ENCODE measurements around the gene ZNF70. TPM values are rescaled to one million over a fixed set of nuclear protein-coding genes. Genes with fewer than 3 reads are reported as not detected.

Gene ZNF70
- total RNA-seq, 1 experiment from 2014 or later, result 3.3 TPM

DNA sequence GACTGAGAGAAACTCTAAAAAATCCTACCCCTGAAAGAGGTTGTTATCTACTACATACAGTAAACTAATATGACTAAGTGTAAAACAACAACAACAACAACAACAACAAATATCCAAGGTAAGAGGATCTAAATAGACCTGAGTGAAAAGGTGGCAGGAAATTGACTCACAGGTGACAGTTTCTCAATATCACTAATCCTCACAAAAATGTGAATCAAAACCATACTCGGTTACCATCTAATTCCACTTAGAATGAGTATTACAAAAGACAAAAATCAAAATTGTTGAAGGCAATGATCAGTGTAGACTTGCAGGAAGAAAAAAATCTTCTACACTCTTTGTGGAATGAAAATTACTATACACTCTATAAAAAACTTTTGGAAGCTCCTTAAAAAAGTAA lies 42.6 kb downstream of the ZNF70 start:
- DNase-seq (ENCODE audit: low spot score), result no peak
- Mint-ChIP-seq H3K36me3 (peaks cover 81% of the 10 kb centered on the region), H3K9me3 (no peaks in the 10 kb centered on the region), H3K27ac (no peak overlapping the region), H3K4me3 (no peak overlapping the region), H3K4me1 (no peaks in the 10 kb centered on the region), H3K27me3 (ENCODE audit: low read depth) (no peaks in the 10 kb centered on the region)
- no peak for ATAC-seq
- CTCF ChIA-PET, result no interaction called here
- POLR2A ChIA-PET, result no interaction called here
- TF ChIP-seq CREM (CRISPR knock-in tag; IDR thresholded peaks at IDR 0.05) (no peak), JAZF1 (CRISPR knock-in tag; IDR thresholded peaks at IDR 0.05) (no peak), ATF1 (CRISPR knock-in tag; IDR thresholded peaks at IDR 0.05) (no peak), OVOL2 (CRISPR knock-in tag; IDR thresholded peaks at IDR 0.05; ENCODE audit: borderline replicate concordance) (no peak), SOX15 (CRISPR knock-in tag; IDR thresholded peaks at IDR 0.05) (no peak)
- TF ChIP-seq, protein P1, sequence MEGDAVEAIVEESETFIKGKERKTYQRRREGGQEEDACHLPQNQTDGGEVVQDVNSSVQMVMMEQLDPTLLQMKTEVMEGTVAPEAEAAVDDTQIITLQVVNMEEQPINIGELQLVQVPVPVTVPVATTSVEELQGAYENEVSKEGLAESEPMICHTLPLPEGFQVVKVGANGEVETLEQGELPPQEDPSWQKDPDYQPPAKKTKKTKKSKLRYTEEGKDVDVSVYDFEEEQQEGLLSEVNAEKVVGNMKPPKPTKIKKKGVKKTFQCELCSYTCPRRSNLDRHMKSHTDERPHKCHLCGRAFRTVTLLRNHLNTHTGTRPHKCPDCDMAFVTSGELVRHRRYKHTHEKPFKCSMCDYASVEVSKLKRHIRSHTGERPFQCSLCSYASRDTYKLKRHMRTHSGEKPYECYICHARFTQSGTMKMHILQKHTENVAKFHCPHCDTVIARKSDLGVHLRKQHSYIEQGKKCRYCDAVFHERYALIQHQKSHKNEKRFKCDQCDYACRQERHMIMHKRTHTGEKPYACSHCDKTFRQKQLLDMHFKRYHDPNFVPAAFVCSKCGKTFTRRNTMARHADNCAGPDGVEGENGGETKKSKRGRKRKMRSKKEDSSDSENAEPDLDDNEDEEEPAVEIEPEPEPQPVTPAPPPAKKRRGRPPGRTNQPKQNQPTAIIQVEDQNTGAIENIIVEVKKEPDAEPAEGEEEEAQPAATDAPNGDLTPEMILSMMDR (IDR thresholded peaks at IDR 0.05), result no peak
- TF ChIP-seq, protein P2, sequence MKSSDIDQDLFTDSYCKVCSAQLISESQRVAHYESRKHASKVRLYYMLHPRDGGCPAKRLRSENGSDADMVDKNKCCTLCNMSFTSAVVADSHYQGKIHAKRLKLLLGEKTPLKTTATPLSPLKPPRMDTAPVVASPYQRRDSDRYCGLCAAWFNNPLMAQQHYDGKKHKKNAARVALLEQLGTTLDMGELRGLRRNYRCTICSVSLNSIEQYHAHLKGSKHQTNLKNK (CRISPR knock-in tag; IDR thresholded peaks at IDR 0.05), result no peak
- TF ChIP-seq, protein P3, sequence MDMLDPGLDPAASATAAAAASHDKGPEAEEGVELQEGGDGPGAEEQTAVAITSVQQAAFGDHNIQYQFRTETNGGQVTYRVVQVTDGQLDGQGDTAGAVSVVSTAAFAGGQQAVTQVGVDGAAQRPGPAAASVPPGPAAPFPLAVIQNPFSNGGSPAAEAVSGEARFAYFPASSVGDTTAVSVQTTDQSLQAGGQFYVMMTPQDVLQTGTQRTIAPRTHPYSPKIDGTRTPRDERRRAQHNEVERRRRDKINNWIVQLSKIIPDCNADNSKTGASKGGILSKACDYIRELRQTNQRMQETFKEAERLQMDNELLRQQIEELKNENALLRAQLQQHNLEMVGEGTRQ (CRISPR knock-in tag; IDR thresholded peaks at IDR 0.05), result no peak

DNA sequence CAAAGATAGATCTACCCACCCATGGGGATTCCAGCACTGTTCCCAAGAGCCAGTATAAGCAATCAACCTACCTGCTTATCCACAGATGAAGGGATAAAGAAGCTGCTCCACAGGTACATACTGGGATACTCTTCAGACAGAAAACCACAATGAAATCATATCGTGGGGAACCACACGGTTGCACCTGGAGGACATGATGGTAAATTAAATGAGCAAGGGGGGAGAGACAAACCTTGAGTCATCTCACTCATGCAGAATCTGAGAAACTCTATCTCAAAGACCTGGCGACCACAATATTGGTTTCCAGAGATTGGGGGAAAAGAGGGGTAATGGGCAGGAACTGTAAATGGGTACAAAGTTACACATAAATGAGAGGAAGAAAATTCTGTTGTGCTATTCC lies 45.6 kb downstream of the ZNF70 start:
- CTCF ChIA-PET, result no interaction called here

DNA sequence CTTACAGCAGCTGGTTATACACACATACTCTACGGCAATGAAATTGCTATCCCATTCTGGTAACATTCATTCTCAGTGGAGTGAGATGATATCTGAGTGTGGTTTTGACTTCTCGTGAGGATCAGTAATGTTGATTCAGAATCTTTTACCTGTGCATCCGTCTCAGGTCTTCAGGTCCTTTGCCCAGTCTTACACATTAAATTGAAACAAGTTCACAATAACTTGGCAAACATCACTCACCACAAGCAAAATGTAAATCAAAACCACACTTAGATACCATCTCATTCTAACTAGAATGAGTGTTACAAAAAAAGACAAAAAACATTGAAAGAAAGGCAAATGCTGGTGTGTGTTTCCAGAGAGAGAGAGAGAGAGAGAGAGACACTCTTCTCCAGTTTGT lies 46.1 kb downstream of the ZNF70 start:
- DNase-seq (ENCODE audit: low spot score), result no peak
- H3K9me3 Mint-ChIP-seq, result no peaks in the 10 kb centered on the region
- no peak overlapping the region for H3K27ac Mint-ChIP-seq
- no peaks in the 10 kb centered on the region for H3K4me1 Mint-ChIP-seq
- peaks cover 69% of the 10 kb centered on the region for H3K36me3 Mint-ChIP-seq
- no peak overlapping the region for H3K4me3 Mint-ChIP-seq
- no peak for ATAC-seq
- ChIA-PET POLR2A (no interaction called here), CTCF (interaction anchor here (0.6 kb wide), 1 partner anchor 452 kb away, joined by 3 read pairs; no protein-coding TSS in a partner anchor)
- no peaks in the 10 kb centered on the region for H3K27me3 Mint-ChIP-seq (ENCODE audit: low read depth)
- TF ChIP-seq TP53 (CRISPR knock-in tag; IDR thresholded peaks at IDR 0.05) (no peak), PRRX2 (CRISPR knock-in tag; IDR thresholded peaks at IDR 0.05) (no peak), NFYB (CRISPR knock-in tag; conservative IDR thresholded peaks at IDR 0.05; ENCODE audit: low read depth) (no peak), SOX15 (CRISPR knock-in tag; IDR thresholded peaks at IDR 0.05) (no peak), ZNF138 (CRISPR knock-in tag; conservative IDR thresholded peaks at IDR 0.05) (no peak), CBFB (CRISPR knock-in tag; IDR thresholded peaks at IDR 0.05; ENCODE audit: low read depth) (no peak), ZNF396 (CRISPR knock-in tag; IDR thresholded peaks at IDR 0.05; ENCODE audit: borderline replicate concordance) (no peak)
- TF ChIP-seq, protein P4, sequence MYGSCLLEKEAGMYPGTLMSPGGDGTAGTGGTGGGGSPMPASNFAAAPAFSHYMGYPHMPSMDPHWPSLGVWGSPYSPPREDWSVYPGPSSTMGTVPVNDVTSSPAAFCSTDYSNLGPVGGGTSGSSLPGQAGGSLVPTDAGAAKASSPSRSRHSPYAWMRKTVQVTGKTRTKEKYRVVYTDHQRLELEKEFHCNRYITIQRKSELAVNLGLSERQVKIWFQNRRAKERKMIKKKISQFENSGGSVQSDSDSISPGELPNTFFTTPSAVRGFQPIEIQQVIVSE (CRISPR knock-in tag; IDR thresholded peaks at IDR 0.05; ENCODE audit: borderline replicate concordance), result no peak
- TF ChIP-seq, protein P5, sequence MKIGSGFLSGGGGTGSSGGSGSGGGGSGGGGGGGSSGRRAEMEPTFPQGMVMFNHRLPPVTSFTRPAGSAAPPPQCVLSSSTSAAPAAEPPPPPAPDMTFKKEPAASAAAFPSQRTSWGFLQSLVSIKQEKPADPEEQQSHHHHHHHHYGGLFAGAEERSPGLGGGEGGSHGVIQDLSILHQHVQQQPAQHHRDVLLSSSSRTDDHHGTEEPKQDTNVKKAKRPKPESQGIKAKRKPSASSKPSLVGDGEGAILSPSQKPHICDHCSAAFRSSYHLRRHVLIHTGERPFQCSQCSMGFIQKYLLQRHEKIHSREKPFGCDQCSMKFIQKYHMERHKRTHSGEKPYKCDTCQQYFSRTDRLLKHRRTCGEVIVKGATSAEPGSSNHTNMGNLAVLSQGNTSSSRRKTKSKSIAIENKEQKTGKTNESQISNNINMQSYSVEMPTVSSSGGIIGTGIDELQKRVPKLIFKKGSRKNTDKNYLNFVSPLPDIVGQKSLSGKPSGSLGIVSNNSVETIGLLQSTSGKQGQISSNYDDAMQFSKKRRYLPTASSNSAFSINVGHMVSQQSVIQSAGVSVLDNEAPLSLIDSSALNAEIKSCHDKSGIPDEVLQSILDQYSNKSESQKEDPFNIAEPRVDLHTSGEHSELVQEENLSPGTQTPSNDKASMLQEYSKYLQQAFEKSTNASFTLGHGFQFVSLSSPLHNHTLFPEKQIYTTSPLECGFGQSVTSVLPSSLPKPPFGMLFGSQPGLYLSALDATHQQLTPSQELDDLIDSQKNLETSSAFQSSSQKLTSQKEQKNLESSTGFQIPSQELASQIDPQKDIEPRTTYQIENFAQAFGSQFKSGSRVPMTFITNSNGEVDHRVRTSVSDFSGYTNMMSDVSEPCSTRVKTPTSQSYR (CRISPR knock-in tag; IDR thresholded peaks at IDR 0.05), result no peak
- TF ChIP-seq, protein P6, sequence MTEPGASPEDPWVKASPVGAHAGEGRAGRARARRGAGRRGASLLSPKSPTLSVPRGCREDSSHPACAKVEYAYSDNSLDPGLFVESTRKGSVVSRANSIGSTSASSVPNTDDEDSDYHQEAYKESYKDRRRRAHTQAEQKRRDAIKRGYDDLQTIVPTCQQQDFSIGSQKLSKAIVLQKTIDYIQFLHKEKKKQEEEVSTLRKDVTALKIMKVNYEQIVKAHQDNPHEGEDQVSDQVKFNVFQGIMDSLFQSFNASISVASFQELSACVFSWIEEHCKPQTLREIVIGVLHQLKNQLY (CRISPR knock-in tag; IDR thresholded peaks at IDR 0.05), result no peak
- TF ChIP-seq, protein P7, sequence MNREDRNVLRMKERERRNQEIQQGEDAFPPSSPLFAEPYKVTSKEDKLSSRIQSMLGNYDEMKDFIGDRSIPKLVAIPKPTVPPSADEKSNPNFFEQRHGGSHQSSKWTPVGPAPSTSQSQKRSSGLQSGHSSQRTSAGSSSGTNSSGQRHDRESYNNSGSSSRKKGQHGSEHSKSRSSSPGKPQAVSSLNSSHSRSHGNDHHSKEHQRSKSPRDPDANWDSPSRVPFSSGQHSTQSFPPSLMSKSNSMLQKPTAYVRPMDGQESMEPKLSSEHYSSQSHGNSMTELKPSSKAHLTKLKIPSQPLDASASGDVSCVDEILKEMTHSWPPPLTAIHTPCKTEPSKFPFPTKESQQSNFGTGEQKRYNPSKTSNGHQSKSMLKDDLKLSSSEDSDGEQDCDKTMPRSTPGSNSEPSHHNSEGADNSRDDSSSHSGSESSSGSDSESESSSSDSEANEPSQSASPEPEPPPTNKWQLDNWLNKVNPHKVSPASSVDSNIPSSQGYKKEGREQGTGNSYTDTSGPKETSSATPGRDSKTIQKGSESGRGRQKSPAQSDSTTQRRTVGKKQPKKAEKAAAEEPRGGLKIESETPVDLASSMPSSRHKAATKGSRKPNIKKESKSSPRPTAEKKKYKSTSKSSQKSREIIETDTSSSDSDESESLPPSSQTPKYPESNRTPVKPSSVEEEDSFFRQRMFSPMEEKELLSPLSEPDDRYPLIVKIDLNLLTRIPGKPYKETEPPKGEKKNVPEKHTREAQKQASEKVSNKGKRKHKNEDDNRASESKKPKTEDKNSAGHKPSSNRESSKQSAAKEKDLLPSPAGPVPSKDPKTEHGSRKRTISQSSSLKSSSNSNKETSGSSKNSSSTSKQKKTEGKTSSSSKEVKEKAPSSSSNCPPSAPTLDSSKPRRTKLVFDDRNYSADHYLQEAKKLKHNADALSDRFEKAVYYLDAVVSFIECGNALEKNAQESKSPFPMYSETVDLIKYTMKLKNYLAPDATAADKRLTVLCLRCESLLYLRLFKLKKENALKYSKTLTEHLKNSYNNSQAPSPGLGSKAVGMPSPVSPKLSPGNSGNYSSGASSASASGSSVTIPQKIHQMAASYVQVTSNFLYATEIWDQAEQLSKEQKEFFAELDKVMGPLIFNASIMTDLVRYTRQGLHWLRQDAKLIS (CRISPR knock-in tag; IDR thresholded peaks at IDR 0.05; ENCODE audit: borderline replicate concordance), result no peak

More for the DNA sequence above, 45.6 kb downstream of the ZNF70 start:
- no peak overlapping the region for H3K27ac Mint-ChIP-seq
- POLR2A ChIA-PET, result no interaction called here
- H3K9me3 Mint-ChIP-seq, result no peaks in the 10 kb centered on the region
- H3K4me3 Mint-ChIP-seq, result no peak overlapping the region
- peaks cover 70% of the 10 kb centered on the region for H3K36me3 Mint-ChIP-seq
- no peaks in the 10 kb centered on the region for H3K27me3 Mint-ChIP-seq (ENCODE audit: low read depth)
- TF ChIP-seq HMGA2 (CRISPR knock-in tag; IDR thresholded peaks at IDR 0.05) (no peak), NFYB (CRISPR knock-in tag; conservative IDR thresholded peaks at IDR 0.05; ENCODE audit: low read depth) (no peak), TEAD4 (CRISPR knock-in tag; IDR thresholded peaks at IDR 0.05) (no peak)
- ATAC-seq (no peak), DNase-seq (ENCODE audit: low spot score) (no peak)
- H3K4me1 Mint-ChIP-seq, result no peaks in the 10 kb centered on the region
